ENCODE measurements around the gene WNT5B.

- TF ChIP-seq CTCF (IDR thresholded peaks at IDR 0.05) (no peak), POLR2A (IDR thresholded peaks at IDR 0.05) (no peak)
These were observed 63.2 kb downstream of the WNT5B start for GRCh38 chr12:1692226-1692625.

Data from Peyer's patch (tissue), 4 donors.